ENCODE data around the gene CARHSP1.

CARHSP1 gene

DNA sequence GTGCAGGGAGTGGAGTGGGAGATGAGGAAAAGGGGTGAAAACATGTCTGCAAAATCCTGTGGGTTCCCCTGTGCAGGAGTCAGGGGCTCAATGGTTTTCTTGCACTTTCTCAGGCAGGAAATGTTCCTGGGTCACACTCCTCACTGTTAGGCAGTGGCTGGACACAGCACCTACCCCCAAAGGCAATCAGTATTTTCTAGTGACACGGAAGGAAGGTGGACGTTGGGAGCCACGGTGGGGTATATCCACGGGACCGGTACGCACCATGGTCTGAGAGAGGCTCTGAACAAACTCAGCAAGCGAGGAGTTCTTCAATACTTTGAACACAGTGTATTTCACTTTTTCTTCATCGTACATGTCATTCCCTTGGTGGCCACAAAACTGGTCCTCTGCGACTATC lies 34.2 kb upstream of the CARHSP1 start:
- Mint-ChIP-seq H3K27me3 (no peaks in the 10 kb centered on the region), H3K4me3 (no peak overlapping the region), H3K4me1 (peaks cover 2% of the 10 kb centered on the region), H3K36me3 (peaks cover 78% of the 10 kb centered on the region), H3K9me3 (no peaks in the 10 kb centered on the region), H3K27ac (no peak overlapping the region)
- CTCF ChIA-PET, result interaction anchor here (1.4 to 1.5 kb wide), 2 partner anchors 14 to 106 kb away, joined by 4 read pairs; no protein-coding TSS in a partner anchor
- DNase-seq, result no peak

DNA sequence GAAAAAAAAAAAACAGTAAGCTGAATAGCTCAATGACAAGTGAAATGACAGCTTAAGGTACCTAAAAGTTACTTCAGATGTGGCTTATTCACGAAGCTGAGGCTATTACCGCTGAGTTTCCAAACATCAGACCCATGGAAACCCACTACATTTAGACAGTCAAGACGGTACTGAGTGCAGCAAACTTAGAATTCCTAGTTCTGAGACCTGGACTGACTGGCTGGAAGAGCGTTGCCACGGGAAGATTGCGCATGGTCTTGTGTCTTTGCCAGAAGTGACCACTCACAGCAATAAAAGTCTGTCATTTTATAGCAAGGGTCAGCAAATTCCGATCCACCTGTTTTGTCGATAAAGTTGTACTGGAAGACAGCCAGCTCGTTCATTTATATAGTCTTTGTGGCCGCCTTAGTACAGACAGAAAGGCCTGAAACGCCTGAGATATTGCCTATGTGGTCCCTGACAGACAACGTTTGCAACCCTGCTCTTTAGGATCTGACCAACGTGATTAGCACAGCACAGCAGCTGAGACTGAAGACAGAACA lies 32.6 kb upstream of the CARHSP1 start:
- Mint-ChIP-seq H3K4me3 (no peak overlapping the region), H3K36me3 (peaks cover 81% of the 10 kb centered on the region), H3K4me1 (no peaks in the 10 kb centered on the region), H3K27ac (no peak overlapping the region), H3K9me3 (no peaks in the 10 kb centered on the region), H3K27me3 (no peaks in the 10 kb centered on the region)
- CTCF ChIA-PET, result interaction anchor here (1.0 to 2.3 kb wide), 4 partner anchors 21 to 108 kb away, joined by 3 to 11 read pairs (median 7); no protein-coding TSS in a partner anchor
- DNase-seq, result no peak

DNA sequence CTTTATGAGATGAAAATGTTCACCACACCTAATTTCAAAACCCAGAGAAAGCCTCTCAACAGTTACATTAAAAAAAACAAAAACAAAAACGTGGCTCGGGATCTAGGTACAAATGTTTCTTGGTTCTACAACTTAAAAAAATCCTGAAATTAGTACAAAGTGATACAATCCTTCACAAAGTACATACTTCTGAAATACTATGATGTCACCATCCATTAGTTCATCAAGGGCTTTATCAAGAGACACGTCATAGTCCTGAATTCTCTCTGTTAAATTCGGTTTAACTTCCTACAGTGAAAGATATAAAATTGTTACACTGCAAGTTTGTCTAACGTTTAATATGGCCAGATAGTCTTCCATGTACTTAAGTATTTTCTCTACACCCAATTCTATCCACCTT lies 31.5 kb upstream of the CARHSP1 start:
- H3K27ac Mint-ChIP-seq, result peak overlapping the region; percentile 58
- CTCF ChIA-PET, result interaction anchor here (0.7 to 2.3 kb wide), 5 partner anchors 20 to 109 kb away, joined by 3 to 11 read pairs (median 5); no protein-coding TSS in a partner anchor

DNA sequence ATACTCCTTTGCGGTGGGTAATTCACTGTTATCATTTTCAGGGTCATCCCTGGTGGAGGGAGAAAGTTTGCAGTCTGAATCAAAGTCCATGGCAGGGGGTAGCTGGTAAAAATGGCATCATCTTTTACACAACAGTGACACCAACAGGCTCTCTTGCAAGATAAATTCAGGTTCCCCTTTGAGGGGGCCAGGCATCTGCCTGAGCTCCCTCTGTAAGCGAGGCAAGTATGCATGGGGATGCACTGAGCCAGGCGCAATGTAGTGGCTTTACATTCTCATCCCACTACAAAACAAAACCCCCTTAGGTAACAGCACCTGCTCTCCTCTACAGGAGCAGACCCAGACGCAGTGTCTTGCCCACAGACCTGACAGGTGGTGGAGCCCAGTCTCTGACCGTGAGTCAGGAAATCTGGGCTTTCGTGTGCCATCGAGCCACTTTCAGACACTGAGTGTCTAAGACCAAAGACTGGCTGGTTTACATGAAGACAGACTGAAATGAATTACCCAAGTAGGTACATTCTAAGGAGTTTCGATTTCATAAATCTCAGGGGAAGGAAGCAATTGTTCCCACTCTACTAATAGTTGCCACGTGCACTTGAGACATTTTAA lies 31.0 kb upstream of the CARHSP1 start:
- no peak for DNase-seq
- CTCF ChIA-PET, result interaction anchor here (2.3 to 3.2 kb wide), 2 partner anchors 109 kb away, joined by 11 to 13 read pairs; no protein-coding TSS in a partner anchor
- peaks cover 76% of the 10 kb centered on the region for H3K36me3 Mint-ChIP-seq
- H3K4me1 Mint-ChIP-seq, result no peaks in the 10 kb centered on the region
- no peak overlapping the region for H3K4me3 Mint-ChIP-seq
- H3K27ac Mint-ChIP-seq, result no peak overlapping the region
- H3K9me3 Mint-ChIP-seq, result no peaks in the 10 kb centered on the region
- H3K27me3 Mint-ChIP-seq, result no peaks in the 10 kb centered on the region

More for the DNA sequence above, 31.5 kb upstream of the CARHSP1 start:
- H3K4me3 Mint-ChIP-seq, result no peak overlapping the region
- H3K27me3 Mint-ChIP-seq, result no peaks in the 10 kb centered on the region
- no peaks in the 10 kb centered on the region for H3K4me1 Mint-ChIP-seq
- H3K36me3 Mint-ChIP-seq, result peaks cover 76% of the 10 kb centered on the region
- DNase-seq, result no peak
- H3K9me3 Mint-ChIP-seq, result no peaks in the 10 kb centered on the region

DNA sequence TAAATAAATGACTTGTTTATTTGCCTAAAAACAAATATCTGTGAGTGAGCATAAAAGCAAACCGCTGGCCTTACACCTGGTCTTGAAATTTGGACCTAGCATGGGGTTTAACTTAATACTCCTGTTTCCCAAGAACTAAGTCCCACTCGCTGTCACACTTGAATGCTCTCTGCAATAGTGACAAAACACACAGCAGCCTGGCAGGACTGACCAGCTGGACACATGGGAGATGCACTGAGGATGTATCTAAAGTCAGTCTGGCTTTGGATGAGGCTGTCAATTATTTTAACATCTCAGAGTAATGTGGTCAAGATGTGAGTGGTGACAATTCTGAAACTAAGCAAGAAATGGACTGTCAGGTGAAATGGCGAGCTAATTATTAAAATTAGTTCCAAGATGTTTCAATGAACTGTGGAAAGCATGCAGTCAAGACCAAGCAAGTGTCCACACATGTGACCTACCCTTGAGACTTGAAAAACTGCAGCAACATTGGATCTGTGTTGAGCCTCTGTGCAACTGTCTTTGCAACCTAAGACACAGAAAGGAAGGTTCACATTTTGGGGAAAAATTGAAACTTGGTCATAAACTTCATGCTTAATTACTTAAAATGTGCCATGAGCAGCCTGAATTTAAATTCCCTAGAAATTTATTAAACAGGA lies 30.0 kb upstream of the CARHSP1 start:
- no peak overlapping the region for H3K27ac Mint-ChIP-seq
- CTCF ChIA-PET, result interaction anchor here (2.2 to 3.2 kb wide), 2 partner anchors 37 to 110 kb away, joined by 9 to 13 read pairs; no protein-coding TSS in a partner anchor

DNA sequence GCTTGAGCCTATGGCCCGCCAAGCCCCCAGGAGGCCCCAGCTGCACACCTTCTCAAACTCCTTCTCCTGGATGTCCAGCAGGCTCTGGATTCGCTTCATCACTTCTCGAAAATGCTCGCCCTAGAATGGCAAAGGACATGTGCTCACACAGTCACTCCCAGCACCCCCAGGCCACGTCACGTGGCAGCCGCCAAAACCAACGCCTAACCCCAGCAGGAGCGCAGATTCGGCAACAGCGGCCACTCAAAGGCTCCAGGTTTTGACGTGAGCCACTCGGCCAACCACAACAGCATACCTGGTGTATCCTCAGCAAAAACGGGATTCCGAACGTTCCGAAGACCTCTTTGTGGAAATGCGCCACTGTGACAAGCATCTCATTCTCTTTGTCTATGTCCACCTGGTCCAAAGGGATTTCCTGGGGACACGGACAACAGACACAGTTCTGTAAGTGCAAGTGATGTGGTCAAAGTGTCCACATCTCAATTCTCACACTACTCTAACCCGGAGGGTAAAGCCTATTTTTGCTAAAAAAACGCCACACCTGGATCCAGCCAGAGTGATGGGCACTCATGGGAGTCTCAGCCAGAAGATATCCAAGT lies 26.0 kb upstream of the CARHSP1 start:
- no peaks in the 10 kb centered on the region for H3K9me3 Mint-ChIP-seq
- no peak for DNase-seq
- peaks cover 2% of the 10 kb centered on the region for H3K4me1 Mint-ChIP-seq
- H3K4me3 Mint-ChIP-seq, result no peak overlapping the region
- CTCF ChIA-PET, result interaction anchor here (0.7 to 1.1 kb wide), 2 partner anchors 15 to 328 kb away, joined by 3 read pairs; no protein-coding TSS in a partner anchor
- no peaks in the 10 kb centered on the region for H3K27me3 Mint-ChIP-seq
- no peak overlapping the region for H3K27ac Mint-ChIP-seq
- H3K36me3 Mint-ChIP-seq, result peaks cover 71% of the 10 kb centered on the region

More for the DNA sequence above, 30.0 kb upstream of the CARHSP1 start:
- Mint-ChIP-seq H3K9me3 (no peaks in the 10 kb centered on the region), H3K36me3 (peaks cover 79% of the 10 kb centered on the region), H3K27me3 (no peaks in the 10 kb centered on the region), H3K4me1 (no peaks in the 10 kb centered on the region), H3K4me3 (no peak overlapping the region)
- no peak for DNase-seq

DNA sequence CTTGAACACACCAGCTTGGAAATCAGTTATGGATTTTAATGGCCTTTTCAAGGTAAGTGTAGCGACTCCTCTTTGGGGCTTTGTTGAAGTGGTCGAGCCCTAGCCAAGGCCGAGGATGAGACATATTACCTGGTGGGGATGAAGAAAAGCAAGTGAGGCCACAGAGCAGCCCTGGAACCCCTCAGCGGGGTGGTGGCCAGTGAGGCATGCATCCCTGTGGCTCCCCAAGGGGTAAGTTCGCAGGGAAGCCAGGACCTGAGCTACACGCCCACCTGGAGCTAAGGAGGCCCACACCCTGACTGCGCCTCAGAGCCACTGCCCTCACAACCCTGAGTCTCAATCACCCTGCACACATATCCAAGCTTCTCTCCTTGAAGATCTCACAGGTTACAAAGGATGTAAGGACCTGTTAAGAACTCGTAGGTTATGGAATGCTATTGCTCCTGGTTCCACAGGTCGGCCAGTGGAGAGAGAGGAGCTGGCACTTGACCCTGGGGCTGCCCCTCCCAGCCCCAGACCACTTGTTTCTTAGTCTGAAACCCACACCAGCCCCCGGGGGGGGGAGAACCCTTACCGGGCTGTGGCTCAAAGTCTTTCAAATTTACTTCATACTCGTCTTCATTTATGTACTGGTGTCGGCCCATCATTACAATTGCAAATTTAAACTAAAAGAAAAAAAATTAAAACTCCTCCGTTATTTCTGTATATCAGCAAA lies 25.3 kb upstream of the CARHSP1 start:
- CTCF ChIA-PET, result interaction anchor here (1.1 kb wide), 1 partner anchor 327 kb away, joined by 3 read pairs; no protein-coding TSS in a partner anchor
- Mint-ChIP-seq H3K9me3 (no peaks in the 10 kb centered on the region), H3K36me3 (peaks cover 65% of the 10 kb centered on the region), H3K27me3 (no peaks in the 10 kb centered on the region), H3K4me3 (no peak overlapping the region), H3K4me1 (peaks cover 2% of the 10 kb centered on the region), H3K27ac (no peak overlapping the region)
- no peak for DNase-seq

DNA sequence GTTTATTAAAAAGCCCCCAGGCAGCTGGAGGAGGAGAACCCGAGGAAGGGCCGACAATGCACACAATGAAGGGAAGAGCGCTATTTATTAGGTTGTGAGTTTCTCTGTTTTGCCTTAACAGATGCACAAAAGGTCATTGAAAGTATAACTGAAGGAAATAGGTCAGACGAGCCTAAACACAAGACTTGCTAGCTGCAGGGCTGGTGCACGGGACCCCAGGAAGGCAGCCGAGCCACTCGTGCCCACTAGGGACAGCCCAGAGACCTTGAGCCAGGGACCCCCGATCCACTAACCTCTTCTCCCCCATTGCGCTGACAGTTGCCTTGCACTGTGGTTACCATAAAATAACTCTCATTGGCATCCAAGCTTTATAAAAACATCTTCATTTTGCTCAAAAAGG lies 24.6 kb upstream of the CARHSP1 start:
- Mint-ChIP-seq H3K4me3 (no peak overlapping the region), H3K4me1 (peaks cover 2% of the 10 kb centered on the region), H3K9me3 (no peaks in the 10 kb centered on the region), H3K27ac (peak overlapping the region; percentile 65), H3K36me3 (peaks cover 61% of the 10 kb centered on the region), H3K27me3 (no peaks in the 10 kb centered on the region)
- no peak for DNase-seq
- CTCF ChIA-PET, result no interaction called here

DNA sequence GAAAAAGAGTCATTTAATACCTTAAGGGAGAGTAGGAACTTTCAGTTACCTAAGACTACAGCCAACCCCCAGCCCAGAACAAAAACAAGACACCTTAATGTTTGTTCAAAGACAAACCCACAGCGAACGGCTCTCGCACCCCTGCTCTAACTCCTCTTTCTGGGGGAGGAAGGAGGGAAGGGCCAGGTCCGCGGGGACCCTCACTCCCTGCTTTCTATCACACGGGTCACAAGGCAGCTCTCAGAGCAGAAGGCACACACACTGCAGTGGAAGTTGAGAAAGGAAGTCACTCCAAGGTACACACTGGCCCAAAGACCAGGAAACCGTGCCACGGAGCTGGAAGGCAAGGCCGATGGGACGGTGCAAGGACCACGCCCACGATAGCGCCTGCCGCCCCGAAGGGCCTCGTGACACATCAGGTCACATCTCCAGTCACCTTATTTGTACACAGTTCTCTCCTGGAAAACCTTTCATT lies 23.3 kb upstream of the CARHSP1 start:
- Mint-ChIP-seq H3K27me3 (no peaks in the 10 kb centered on the region), H3K9me3 (no peaks in the 10 kb centered on the region), H3K27ac (no peak overlapping the region), H3K4me3 (no peak overlapping the region), H3K36me3 (peaks cover 53% of the 10 kb centered on the region), H3K4me1 (peaks cover 2% of the 10 kb centered on the region)
- peak; percentile 14 for DNase-seq
- CTCF ChIA-PET, result interaction anchor here (1.0 kb wide), 1 partner anchor 44 kb away, joined by 3 read pairs; no protein-coding TSS in a partner anchor

DNA sequence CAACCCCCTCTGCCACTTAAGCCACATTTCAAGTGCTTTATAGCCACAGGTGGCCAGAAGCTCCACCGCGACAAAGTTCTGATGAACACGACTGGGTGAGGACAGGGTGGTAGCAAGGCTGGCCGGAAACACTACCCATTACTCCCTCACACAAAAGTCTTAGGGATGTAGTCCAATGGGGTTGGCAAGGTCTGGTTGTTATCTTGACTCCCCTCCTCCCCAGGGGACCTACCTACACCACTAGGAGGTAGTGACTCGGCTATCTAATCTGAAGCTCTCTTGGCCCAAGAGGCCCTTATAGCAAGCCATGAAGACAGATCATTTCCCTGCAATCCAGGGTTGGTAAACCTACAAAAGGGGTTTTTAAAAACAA lies 21.7 kb upstream of the CARHSP1 start:
- DNase-seq, result no peak
- peaks cover 46% of the 10 kb centered on the region for H3K36me3 Mint-ChIP-seq
- H3K9me3 Mint-ChIP-seq, result no peaks in the 10 kb centered on the region
- H3K4me3 Mint-ChIP-seq, result no peak overlapping the region
- H3K4me1 Mint-ChIP-seq, result peaks cover 6% of the 10 kb centered on the region
- no peak overlapping the region for H3K27ac Mint-ChIP-seq
- CTCF ChIA-PET, result interaction anchor here (1.5 kb wide), 1 partner anchor 46 kb away, joined by 4 read pairs; no protein-coding TSS in a partner anchor
- peaks cover 10% of the 10 kb centered on the region for H3K27me3 Mint-ChIP-seq

DNA sequence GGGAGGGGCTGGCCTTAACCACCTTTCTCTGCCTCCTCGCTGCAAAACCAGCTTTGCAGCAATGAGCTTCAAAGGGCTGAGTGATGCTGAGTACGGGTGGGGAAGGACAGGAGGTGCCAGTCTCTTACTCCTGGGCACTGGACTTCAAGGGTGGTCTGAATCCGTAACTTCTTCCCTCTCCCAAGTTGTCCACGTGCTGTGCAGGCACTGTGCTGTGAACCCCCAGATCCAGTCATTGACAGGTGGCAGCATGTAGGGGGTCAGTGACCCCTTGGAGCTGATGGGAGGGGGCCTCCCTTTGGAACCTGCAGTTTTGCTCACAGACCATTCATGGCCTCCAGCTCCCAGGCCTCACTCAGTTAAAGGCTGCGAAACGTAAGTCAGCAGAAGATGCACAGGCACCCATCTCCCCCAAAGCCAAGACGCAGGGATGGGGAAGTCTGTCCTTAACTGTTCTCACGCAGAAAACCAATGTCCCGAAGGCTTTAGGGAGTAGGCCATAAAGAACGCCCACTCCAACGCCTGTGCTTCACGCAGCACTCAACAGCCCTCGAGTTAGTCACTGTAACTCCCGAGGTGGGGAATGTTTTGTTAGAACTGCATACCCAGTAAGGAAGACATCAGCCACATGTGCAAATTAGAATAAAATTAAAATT lies 21.2 kb upstream of the CARHSP1 start:
- peaks cover 41% of the 10 kb centered on the region for H3K36me3 Mint-ChIP-seq
- no peaks in the 10 kb centered on the region for H3K9me3 Mint-ChIP-seq
- H3K27me3 Mint-ChIP-seq, result peaks cover 15% of the 10 kb centered on the region
- H3K4me1 Mint-ChIP-seq, result peaks cover 6% of the 10 kb centered on the region
- CTCF ChIA-PET, result interaction anchor here (1.5 to 2.0 kb wide), 2 partner anchors 10 to 46 kb away, joined by 4 to 6 read pairs; no protein-coding TSS in a partner anchor
- no peak for DNase-seq
- H3K27ac Mint-ChIP-seq, result no peak overlapping the region
- no peak overlapping the region for H3K4me3 Mint-ChIP-seq

DNA sequence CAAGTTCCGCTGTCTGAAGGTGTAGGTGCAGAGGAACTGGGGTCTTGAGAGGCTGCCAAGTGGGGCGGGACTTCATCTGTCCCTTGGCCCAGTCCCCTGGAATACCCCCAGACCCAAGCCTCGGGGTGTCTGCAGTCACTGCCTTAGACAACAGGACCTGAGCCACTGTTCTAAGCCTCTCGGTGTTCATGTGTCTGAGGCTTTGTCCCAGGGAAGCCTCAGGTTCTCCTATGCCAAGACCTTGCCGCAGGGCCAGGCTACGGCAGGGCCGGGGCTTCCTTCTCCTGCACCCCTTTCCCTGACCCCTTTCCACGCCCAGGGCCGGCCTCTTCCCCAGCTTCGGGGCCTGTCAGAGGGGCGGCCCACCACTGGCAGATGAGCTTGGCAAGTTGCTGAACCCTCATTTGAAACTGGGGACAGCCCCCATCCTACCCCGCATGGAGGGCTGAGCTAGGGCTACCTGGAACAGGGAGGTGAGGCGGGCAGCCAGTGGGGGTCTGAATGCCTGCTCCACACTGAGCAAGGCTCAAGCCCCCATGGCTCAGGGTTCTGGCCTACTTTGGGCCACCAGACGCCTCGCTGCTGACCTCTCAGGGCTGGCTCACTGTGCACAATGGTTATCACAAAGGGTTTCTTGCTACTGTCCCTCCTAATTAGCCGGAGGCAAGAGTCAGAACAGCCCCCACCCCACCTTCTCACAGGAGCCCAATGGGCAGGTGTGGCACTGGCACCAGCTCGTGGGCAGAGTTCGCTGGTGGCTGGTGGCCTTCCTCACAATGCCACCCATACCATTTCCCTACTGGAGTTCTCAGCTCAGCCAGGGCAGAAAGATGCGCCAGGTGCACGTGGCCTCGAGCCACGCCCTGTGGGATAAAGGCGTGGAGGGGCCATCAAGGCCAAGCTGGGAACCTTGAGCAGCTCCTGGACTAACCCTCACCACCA lies 20.4 kb upstream of the CARHSP1 start:
- no peaks in the 10 kb centered on the region for H3K9me3 Mint-ChIP-seq
- peaks cover 33% of the 10 kb centered on the region for H3K36me3 Mint-ChIP-seq
- no peak for DNase-seq
- peaks cover 21% of the 10 kb centered on the region for H3K27me3 Mint-ChIP-seq
- H3K4me3 Mint-ChIP-seq, result no peak overlapping the region
- H3K4me1 Mint-ChIP-seq, result peaks cover 6% of the 10 kb centered on the region
- H3K27ac Mint-ChIP-seq, result no peak overlapping the region
- CTCF ChIA-PET, result interaction anchor here (1.5 to 2.0 kb wide), 2 partner anchors 9 to 47 kb away, joined by 4 to 6 read pairs; no protein-coding TSS in a partner anchor
